GM20431 (cell line): ENCODE measurements around the gene DNTTIP2.
"Not testable (repeated sequence)": the region's sequence is repeated elsewhere in the genome, so short reads cannot be mapped to it uniquely, and the experiment has no call there.

Experiments used
- in situ Hi-C: fragments of 300-500 bp; cut with MseI, MboI; formaldehyde crosslinking; loops from one replicate; pipeline ENCODE4 v1.15.0; 2020; ENCODE audit warnings: low sequenced_read_pairs; ENCODE audit not compliant: unreplicated experiment

Gene DNTTIP2

DNA sequence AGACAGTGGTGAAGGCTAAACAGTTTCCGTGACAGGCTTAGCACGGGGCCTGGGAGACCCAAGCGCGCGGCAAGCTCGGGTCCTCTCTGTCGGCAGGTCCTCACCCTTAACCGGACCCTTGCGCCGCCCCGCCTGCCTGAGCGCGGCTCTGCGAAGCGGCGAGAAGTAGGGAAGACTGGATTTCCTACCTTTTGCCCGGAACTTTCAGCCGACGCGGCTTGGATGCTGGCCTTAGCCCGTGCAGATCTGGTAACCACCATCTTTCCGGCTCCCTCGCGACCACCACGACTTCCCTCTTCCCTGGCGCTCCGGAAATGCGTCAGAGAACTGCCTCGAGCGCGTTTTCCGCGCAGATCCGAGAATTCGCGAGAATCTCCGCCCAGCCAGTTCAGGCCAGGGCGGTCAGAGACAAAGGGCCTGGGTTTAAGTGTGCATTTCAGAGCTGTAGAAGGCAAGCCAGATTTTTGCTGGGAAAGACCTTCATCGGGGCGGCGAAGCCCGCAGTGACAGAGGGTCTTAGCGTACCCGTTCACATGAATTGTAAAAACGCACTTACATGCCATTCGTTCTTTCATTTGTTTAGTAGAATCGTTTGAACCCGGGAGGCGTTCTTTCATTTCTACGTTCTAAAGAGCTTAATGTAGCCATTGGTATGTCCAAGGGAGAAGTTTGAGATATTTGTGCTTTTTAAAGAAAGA lies at the start of gene DNTTIP2:
DNTTIP2 (minus strand) TSS at position 318 of the 698 bp plus-strand sequence; CDS start at position 260, 58 bp downstream.
- in situ Hi-C loops = no loop called here

DNA sequence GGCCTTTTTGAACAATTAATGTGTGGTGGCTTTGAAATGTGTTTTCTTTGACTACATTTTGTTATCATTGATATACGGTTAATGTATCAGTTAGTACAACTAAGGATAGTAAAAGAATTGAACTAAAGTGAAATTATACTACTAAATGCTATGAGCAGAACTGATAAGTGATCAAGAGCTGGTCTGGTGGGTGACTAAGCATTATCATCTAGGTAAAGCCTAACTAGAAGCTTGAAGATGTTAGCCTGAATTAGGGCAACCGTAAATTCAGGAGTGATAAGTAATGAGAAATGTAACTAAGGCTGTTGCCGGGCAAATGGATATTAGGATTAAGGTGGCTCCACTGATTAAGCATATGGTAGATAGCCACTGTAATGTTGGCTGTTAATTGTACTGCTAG lies 46.2 kb upstream of the DNTTIP2 start:
- in situ Hi-C loops = no loop called here

- in situ Hi-C loops = no loop called here
These were observed 40.8 kb upstream of the DNTTIP2 start for GRCh38 chr1:93919780-93920179.

DNA sequence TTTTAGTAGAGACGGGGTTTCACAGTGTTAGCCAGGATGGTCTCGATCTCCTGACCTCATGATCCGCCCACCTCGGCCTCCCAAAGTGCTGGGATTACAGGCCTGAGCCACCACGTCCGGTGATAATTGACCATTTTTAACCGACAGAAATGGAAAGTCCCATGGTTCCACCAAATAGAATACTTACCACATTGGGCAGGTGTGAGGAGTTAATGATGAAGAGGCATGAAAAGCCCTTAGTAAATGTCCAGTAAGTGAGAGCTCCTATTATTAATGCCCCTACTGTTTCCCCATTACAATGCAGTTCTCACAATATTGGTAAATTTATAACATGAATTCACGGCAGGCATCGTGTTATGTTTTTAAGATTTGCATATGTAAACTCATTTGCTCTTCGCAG lies 38.3 kb upstream of the DNTTIP2 start:
- in situ Hi-C loops = no loop called here

- in situ Hi-C loops = not testable (repeated sequence)
These were observed 31.9 kb upstream of the DNTTIP2 start for GRCh38 chr1:93910880-93911279.

- in situ Hi-C loops = no loop called here
These were observed 31.3 kb upstream of the DNTTIP2 start for GRCh38 chr1:93910305-93910704.

DNA sequence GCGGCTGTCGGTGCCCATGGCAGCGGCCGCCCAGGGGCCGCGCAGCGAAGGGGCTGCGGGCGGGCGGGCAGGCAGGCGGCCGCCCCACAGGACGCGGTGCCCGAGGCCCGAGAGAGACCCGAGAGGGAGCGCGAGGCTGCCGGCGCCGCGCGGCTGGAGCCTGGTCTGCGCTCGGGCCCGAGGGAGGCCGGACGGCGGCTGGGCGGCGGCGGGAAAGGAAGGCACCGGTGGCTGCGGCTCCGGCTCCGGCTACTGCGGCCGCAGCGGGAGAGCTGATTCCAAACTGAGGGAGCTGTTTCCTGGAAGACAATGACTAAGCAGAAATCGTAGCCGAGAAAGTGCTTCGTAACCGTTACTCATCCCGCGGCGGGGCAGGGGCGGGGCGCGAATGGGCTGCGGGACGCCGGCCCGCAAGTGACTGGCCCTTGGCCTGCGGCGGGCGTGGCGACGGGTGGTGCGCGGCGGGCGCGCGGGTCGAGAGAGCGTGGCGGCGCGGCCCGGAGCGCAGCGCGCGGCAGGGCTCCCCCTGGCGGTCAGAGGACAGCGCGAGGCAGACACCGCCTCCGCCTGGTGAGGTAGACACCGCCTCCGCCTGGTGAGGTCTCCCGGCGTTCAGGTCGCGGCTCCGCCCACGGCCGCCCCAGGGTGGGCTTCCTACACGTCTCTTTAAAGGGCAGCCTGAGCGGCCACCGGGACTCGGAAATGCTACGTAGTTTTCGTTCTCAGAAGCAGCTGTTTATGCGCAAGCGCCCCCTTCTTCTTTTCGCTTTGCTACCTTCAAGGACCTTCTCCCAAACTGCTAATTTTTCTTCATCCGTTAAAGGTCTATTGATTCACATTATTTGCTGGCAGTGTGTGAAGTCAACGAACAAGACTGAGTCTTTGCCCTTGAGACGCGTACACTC lies 30.4 kb upstream of the DNTTIP2 start, which contains the start of gene GCLM:
GCLM (minus strand) TSS at position 285 of the 905 bp plus-strand sequence; CDS start at position 18, 267 bp downstream.
- in situ Hi-C loops = no loop called here

- in situ Hi-C loops = no loop called here
These were observed 29.6 kb upstream of the DNTTIP2 start for GRCh38 chr1:93908394-93909145.

- in situ Hi-C loops = no loop called here
These were observed 28.7 kb upstream of the DNTTIP2 start for GRCh38 chr1:93907718-93908117.

GRCh38 chr1:93906480-93906879 lies 27.5 kb upstream of the DNTTIP2 start:
- in situ Hi-C loops = no loop called here

DNA sequence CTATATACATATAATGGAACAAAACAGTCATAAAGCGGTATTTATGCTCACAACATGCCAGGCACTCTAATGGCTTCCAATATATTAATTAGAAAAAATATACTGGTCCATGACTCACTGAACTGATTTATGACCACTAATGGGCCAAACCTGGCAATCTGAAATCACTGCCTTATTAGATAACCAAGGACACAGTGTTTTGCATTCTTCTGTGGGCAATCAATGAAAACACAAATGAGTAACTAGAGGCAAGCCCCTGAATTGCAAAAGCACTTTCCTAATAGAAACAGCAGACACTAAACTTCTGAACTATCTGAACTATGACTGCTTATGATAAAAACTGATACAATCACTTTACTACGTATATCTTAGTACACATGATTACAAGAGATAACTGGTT lies 26.7 kb upstream of the DNTTIP2 start:
- in situ Hi-C loops = no loop called here

DNA sequence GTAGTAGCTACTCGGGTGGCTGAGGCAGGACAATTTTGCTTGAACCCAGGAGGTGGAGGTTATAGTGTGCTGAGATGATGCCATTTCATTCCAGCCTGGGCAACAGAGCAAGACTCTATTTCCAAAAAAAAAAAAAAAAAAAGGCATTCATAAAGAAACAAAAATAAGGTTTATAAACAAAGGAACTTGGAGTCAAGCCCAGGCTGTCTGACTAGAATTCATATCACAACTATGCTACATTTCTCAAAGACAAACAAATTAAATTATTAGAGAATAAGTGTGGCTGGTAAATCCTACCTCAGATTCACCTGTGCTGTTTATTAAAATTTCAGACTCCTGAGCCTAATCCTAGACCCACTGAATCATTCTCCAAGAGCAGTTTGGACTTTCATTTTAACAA lies 26.0 kb upstream of the DNTTIP2 start:
- in situ Hi-C loops = no loop called here

DNA sequence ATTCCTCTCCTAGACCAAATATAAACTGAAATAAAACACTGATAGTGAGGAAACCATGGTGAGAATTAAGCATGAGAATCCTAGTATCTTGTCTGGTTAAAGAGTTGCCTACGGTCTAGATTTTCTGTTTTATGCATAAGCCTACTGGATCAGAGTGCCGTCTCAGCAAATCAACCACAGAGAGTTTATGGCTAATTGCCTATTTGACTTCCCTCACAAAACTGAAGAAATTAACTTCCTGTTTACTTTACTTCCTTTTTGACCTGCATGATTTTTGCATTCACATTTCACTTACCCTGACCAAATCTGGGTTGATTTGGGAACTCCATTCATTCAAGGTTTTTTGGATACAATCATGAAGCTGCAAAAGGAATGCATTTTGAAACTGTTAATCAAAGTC lies 25.2 kb upstream of the DNTTIP2 start:
- in situ Hi-C loops = no loop called here

DNA sequence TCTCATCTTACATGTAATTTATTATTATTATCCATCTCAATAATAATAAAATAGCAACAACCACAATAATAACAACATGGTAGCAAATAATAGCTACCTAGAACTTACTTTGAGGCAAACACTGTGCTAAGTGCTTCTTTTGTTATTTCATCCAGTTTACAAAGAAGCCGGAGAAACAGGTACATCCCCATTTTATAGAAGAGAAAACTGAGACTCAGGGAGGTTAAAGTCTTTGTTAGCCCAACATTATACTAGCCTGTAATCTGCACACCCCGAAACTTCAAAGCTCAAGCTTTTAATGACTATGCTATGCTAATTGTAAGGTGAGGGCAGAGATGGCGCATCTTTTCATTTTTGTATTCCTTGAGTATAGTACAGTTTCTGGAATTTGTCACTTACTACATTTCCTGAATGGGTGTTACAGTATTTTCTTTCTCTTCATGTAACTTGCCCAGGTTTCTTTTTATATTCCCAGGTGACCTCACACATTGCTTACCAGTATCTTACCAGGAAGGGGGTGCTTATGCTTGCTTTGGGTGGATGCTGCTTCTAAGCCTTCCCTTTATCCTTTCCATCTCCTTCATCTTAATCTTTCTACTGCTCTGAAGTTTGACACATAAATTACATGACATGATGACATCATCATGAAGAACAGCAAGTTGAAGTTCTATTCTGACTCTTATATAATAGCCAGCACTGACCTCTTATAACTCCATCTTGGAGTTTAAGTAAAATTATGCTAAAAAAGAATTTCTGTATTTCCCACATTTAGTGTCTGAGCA lies 21.9 kb upstream of the DNTTIP2 start:
- in situ Hi-C loops = no loop called here

DNA sequence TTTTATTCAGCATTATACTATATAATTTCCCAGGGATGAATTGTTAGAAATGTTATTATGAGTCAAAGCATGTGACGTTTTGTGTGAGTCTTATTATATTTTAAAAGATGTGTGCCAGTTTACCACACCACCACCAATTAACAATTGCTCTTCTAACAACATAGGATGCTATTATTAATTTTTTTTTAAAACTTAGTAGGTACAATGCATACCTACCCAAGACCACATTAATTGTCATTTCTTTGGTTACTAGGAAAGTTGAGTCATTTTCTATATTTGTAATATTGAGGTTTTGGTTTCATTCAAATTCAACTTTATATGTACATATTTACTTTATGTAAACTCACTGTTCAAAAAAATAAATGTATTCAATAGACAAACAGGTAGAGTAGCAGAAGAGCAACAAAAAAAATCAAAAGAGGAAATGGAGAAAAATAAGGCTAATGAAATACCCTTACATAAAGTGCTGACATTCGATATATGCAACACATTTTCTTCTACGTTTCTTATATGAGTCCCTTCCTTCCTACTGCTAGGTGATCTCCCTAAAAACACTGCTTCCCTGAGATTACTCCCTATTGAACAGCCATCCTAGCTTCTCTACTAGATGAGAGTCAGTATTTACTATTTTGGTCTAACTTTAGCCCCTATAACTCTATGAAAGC lies 20.7 kb upstream of the DNTTIP2 start:
- in situ Hi-C loops = no loop called here

DNA sequence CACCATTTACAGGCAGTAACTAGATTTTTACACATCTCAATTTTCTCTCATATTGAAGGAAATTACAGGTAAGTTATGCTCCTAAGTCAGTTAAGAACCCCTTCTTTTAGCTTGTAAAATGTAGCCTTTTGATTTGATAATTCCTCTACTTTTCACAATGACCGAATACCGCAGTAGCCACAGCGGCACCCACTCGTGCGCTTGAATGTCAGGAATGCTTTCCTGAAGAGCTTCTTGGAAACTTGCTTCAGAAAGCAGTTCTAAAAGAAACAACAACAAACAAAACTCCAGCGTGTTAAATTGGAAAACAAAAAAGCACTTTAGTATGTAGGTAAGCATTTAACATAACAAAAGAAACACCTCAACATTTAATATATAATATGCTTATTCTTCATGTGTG lies 9.9 kb upstream of the DNTTIP2 start:
- in situ Hi-C loops = no loop called here

DNA sequence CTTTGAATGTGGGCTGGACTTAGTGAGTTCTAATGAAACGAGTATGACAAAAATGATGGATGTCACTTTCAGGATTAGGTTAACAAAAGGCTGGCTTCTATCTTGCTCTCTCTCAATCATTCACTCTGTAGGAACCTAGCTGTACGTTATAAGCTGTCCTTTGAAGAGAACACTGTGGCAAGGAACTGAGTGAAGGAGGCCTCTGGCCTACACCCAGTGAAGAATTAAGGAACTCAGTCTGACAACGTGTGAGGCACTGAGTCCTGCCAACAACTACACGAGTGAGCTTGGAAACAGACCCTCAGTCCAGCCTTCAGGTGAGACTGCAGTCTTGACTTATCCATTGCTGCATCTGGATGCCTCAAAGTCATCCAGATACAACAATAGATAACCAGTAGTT lies 3.3 kb upstream of the DNTTIP2 start:
- in situ Hi-C loops = no loop called here

GRCh38 chr1:93880731-93881130 lies 1.7 kb upstream of the DNTTIP2 start:
- in situ Hi-C loops = no loop called here

- in situ Hi-C loops = no loop called here
These were observed 511 bp downstream of the DNTTIP2 start for GRCh38 chr1:93878501-93878888.
